Fibroblast of lung (primary cell): ENCODE data around the gene SMOC2. TPM values are rescaled to one million over a fixed set of nuclear protein-coding genes. Genes with fewer than 3 reads are reported as not detected.

Experiments
- DNase-seq, 2 donors: peaks; one replicate each; pipeline versions ENCODE4 v3.0.0 to v3.0.0-alpha.2; 2010; ENCODE audit warnings: low read depth in 2 of 2
- H2AFZ ChIP-seq: 2 replicates; pipeline ENCODE4 v1.5.1; 2012; ENCODE audit warnings: low read length, control low read depth, inconsistent platforms
- H3K27ac ChIP-seq: 2 replicates; pipeline ENCODE4 v1.5.1; 2011; ENCODE audit warnings: low read length, control low read depth; ENCODE audit not compliant: insufficient read depth
- H3K27me3 ChIP-seq: 2 replicates; pipeline ENCODE4 v1.5.1; 2011; ENCODE audit warnings: mild to moderate bottlenecking, low read length; ENCODE audit not compliant: control insufficient read depth, insufficient read depth
- H3K36me3 ChIP-seq: 2 replicates; pipeline ENCODE4 v1.5.1; 2011; ENCODE audit warnings: low read length; ENCODE audit not compliant: control insufficient read depth, insufficient read depth
- H3K4me1 ChIP-seq: 2 replicates; pipeline ENCODE4 v1.5.1; 2011; ENCODE audit warnings: low read length; ENCODE audit not compliant: control insufficient read depth, insufficient read depth; ENCODE audit errors: extremely low read depth
- H3K4me2 ChIP-seq: 2 replicates; pipeline ENCODE4 v1.5.1; 2011; ENCODE audit warnings: low read length, control low read depth; ENCODE audit not compliant: insufficient read depth; ENCODE audit errors: extremely low read depth
- H3K4me3 ChIP-seq, 4 experiments: fragments of 200-600 bp in 1 of 4; sonication (generic) in 1 of 4; replicated peaks in 1 of 4; 2 replicates each; pipeline ENCODE4 v1.5.1; 2011 to 2016; ENCODE audit warnings: low read length in 4 of 4, low read depth in 3 of 4, mild to moderate bottlenecking in 3 of 4, control low read depth in 2 of 4, inconsistent platforms in 1 of 4, mixed read lengths in 1 of 4; ENCODE audit not compliant: insufficient read depth in 1 of 4; ENCODE audit errors: control extremely low read depth in 1 of 4
- H3K79me2 ChIP-seq: 2 replicates; pipeline ENCODE4 v1.5.1; 2012; ENCODE audit warnings: mild to moderate bottlenecking, low read length, inconsistent platforms; ENCODE audit not compliant: control insufficient read depth, insufficient read depth
- H3K9ac ChIP-seq: 2 replicates; pipeline ENCODE4 v1.5.1; 2011; ENCODE audit warnings: mild to moderate bottlenecking, low read length, control low read depth; ENCODE audit not compliant: insufficient read depth
- H3K9me3 ChIP-seq: 2 replicates; pipeline ENCODE4 v1.5.1; 2012; ENCODE audit warnings: low read depth, low read length; ENCODE audit not compliant: control insufficient read depth, insufficient read depth
- H4K20me1 ChIP-seq: 2 replicates; pipeline ENCODE4 v1.5.1; 2011; ENCODE audit warnings: low read length; ENCODE audit not compliant: control insufficient read depth, insufficient read depth; ENCODE audit errors: extremely low read depth
- CTCF ChIP-seq, 2 donors: IDR thresholded peaks in 1 of 2; conservative IDR thresholded peaks in 1 of 2; 1 replicate in 1 of 2; 2 replicates in 1 of 2; pipeline ENCODE4 v1.5.1; 2011 to 2012; ENCODE audit warnings: low read length in 2 of 2, control low read depth in 1 of 2, inconsistent platforms in 1 of 2, low read depth in 1 of 2, mild to moderate bottlenecking in 1 of 2
- EZH2 ChIP-seq: IDR thresholded peaks from 2 replicates; pipeline ENCODE4 v1.5.1; 2012; ENCODE audit warnings: low read length, control low read depth, mild to moderate bottlenecking; ENCODE audit errors: missing control alignments
- polyA plus RNA-seq, 2 donors: library from polyadenylated mRNA; depleted of rRNA in 1 of 2; stranded (reverse) in 1 of 2; unstranded in 1 of 2; fragments of >200 nt; gene quantifications; 2 replicates each; pipeline ENCODE4 v1.2.1, GENCODE V29; 2011 to 2012; ENCODE audit warnings: missing spikeins in 1 of 2
- total RNA-seq: library from RNA; depleted of rRNA; stranded (reverse); fragments of >200 nt; gene quantifications from 2 replicates; pipeline ENCODE4 v1.2.1, GENCODE V29; 2014

Gene SMOC2
- total and polyA plus RNA-seq, 2 donors (not counting 1 experiment from before 2014, with no cell fraction given) = not detected

- Histone ChIP-seq H2AFZ (no peak overlapping the region), H3K36me3 (no peaks in the 10 kb centered on the region), H3K4me1 (no peaks in the 10 kb centered on the region), H4K20me1 (no peaks in the 10 kb centered on the region), H3K4me2 (no peak overlapping the region), H3K79me2 (no peaks in the 10 kb centered on the region), H3K9me3 (peaks cover 9% of the 10 kb centered on the region), H3K27me3 (no peaks in the 10 kb centered on the region), H3K27ac (no peak overlapping the region), H3K4me3 (no peak overlapping the region), H3K9ac (no peak overlapping the region)
- TF ChIP-seq EZH2 (no peak), CTCF (conservative IDR thresholded peaks at IDR 0.05 in 1 of 2, IDR thresholded peaks at IDR 0.05 in 1 of 2; ENCODE audit: low read depth in 1 of 2, low read length in 2 of 2) (no peak)
- no peak for DNase-seq
Observed at GRCh38 chr6:168516944-168517741, 76.2 kb downstream of the SMOC2 start.

GRCh38 chr6:168517742-168518347 lies 76.9 kb downstream of the SMOC2 start:
- TF ChIP-seq EZH2 (no peak), CTCF (conservative IDR thresholded peaks at IDR 0.05 in 1 of 2, IDR thresholded peaks at IDR 0.05 in 1 of 2; ENCODE audit: low read depth in 1 of 2, low read length in 2 of 2) (no peak)
- no peaks in the 10 kb centered on the region for H3K79me2 ChIP-seq
- peaks cover 9% of the 10 kb centered on the region for H3K9me3 ChIP-seq
- no peaks in the 10 kb centered on the region for H3K4me1 ChIP-seq
- H3K4me3 ChIP-seq = no peak overlapping the region
- no peak overlapping the region for H3K9ac ChIP-seq
- no peaks in the 10 kb centered on the region for H3K27me3 ChIP-seq
- DNase-seq = no peak
- no peak overlapping the region for H3K4me2 ChIP-seq
- no peak overlapping the region for H2AFZ ChIP-seq
- no peak overlapping the region for H3K27ac ChIP-seq
- no peaks in the 10 kb centered on the region for H4K20me1 ChIP-seq
- no peaks in the 10 kb centered on the region for H3K36me3 ChIP-seq

GRCh38 chr6:168518348-168518745 lies 77.4 kb downstream of the SMOC2 start:
- no peaks in the 10 kb centered on the region for H3K36me3 ChIP-seq
- no peak overlapping the region for H3K9ac ChIP-seq
- H2AFZ ChIP-seq = no peak overlapping the region
- peaks cover 9% of the 10 kb centered on the region for H3K9me3 ChIP-seq
- no peaks in the 10 kb centered on the region for H3K27me3 ChIP-seq
- no peak for DNase-seq
- TF ChIP-seq CTCF (conservative IDR thresholded peaks at IDR 0.05 in 1 of 2, IDR thresholded peaks at IDR 0.05 in 1 of 2; ENCODE audit: low read depth in 1 of 2, low read length in 2 of 2) (no peak), EZH2 (no peak)
- H3K79me2 ChIP-seq = no peaks in the 10 kb centered on the region
- H3K4me3 ChIP-seq = no peak overlapping the region
- H3K4me1 ChIP-seq = no peaks in the 10 kb centered on the region
- no peak overlapping the region for H3K27ac ChIP-seq
- no peaks in the 10 kb centered on the region for H4K20me1 ChIP-seq
- no peak overlapping the region for H3K4me2 ChIP-seq
